ENCODE measurements around the gene LDLRAP1.

Gene LDLRAP1

DNA sequence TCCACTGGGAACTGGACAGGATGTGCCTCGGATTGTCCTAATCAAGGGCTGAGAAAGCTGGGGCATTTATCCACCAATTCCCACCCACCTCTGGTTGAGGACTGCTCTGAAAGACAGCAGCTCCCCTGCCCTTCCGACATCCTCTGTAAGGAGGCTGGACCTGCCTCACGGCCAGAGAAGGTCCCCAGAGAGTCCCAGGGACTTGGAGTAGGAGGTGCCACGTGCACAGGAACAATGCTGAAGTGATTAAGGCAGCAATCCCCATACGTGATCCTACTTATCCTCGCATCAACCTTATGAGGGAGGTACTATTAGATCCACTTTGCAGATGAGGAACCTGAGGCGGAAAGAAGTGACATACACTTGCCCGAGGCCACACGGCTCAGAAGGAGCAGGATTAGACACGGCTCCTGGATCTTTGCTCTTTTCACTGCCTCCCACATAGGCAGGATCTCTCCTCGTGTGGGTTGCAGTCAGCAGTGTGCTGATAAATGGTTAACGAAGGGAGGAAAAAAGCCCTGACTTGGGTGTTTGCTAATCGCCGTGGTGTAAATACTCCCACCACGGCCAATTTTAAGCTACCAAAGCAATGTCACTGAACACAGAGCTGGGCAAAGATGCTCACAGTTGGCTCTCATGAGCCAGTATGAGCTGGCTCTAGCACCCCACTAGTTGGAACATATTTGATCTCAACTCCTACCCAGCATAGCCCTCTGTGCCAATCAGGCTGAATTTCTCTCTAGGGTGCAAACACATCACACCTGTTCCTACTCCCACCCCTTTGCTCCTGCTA, 18.6 kb upstream of the LDLRAP1 start:
- DNase-seq = no peak

DNA sequence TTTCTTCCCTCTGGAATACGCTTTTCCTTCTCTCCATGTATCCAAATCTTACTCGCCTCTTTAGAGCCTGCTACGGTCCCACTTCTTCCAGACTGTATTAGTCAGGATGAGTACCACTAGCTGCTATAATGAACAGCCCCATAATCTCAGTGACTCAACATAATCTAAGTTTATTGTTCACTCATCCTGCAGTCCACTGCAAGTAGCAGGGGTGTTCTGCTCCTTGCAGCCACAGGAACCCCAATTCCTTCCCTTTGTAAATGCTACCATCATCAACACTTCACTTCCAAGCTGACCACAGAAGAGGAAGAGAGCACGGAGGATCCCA, 18.1 kb upstream of the LDLRAP1 start:
- DNase-seq = no peak

DNA sequence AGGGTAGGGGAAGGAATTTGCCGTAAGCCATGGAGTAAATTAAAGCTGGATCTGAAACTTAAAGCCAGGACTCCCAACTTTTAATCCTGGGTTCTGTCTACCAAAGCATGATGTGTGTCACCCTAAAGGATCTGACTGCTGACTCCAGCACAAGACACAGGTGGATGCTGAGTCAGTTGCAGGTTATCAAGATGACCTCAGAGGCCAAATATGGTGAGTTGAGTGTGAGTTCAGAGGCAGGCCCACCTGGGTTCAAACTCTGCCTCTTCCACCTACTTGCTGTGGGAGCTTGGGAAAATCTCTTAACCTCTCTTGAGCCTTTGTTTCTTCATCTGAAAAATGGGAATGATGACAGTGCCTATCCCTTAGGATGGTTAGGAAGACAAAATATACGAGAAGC, 16.7 kb upstream of the LDLRAP1 start:
- no peak for DNase-seq

DNA sequence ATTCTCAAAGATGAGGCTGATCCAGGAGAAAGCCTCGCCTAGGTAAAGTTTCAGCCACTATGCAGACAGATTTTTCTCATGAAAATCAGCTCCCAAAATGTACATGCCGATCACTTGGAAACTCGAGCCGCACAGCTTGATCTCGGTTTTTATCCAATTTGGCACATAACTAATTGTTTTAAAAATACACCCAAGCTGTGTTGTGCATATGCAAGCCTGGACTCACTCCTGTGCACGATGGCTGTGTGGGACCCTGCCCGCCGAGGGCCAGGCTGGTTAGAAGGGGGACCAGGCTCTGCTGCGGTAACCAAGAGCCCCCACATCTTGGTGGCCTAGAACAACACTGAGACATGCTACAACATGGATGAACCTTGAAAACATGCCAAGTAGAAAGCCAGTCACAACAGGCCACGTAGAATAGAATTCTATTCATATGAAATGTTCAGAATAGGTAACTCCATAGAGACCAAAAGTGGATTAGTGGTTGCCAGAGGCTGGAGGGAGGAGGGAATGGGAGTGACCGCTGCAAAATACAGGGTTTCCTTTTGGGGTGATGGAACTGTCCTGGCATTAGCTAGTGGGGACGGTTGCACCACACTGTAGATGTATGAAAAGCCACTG, 16.1 kb upstream of the LDLRAP1 start:
- no peak for DNase-seq

DNA sequence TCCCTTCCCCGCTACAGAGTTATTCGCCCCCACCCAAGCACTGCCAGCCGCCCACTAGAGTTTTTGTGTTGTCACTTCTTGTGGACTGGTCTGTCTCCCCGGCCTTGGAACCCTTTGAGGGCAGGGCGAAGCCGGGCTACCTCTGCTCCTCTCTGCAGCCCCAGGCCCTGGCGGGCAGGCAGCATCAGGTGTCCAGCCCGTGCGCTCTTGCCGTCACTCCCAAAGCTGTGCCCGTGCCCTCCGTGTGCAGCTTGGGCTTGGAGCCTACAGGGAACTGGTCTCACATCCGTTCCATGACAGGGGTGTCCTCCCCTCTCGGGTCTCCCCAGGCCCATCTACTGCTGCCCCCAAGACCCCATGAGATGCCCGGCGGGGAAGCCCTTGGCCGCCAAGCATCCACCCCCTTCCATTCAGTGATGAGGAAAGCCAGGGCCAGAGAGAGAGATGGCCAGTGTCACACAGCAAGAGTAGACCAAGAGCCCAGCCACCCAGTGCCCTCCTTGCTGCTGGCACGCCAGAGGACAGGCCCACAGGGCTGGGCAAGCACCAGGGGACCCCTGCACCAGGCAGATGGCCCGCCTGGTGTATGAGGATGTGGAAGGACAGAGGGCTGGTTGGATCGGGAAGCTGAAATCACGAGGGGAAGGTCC, 15.3 kb upstream of the LDLRAP1 start:
- DNase-seq = no peak

DNA sequence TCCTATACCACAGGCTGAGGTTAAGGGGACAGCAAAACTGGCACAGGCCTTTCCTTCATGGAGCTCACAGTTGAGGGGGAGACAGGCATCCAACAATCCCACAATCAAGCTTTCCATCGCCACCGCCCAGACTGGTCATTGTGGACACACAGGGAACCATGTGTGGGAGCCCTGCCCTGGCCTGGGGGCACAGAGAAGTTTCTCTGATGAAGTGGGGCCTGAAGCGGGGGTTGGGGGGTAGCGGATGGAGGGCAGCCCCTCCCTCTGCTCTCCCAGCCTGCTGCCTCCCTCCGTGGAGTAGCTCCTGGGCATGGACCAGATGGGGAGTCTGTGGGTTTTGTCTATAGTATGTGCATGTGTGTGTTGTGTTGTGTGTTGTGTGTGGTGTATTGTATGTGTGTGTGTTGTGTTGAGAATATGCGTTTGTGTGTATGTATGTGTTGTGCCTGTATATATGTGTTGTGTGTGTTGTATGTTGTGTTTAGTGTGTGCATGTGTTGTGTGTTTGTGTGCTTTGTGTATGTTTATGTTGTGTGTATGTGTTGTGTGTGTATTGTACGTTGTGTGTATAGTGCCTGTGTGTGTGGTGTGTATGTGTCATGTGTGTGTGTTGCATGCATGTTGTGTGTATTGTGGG, 14.4 kb upstream of the LDLRAP1 start:
- DNase-seq = no peak

DNA sequence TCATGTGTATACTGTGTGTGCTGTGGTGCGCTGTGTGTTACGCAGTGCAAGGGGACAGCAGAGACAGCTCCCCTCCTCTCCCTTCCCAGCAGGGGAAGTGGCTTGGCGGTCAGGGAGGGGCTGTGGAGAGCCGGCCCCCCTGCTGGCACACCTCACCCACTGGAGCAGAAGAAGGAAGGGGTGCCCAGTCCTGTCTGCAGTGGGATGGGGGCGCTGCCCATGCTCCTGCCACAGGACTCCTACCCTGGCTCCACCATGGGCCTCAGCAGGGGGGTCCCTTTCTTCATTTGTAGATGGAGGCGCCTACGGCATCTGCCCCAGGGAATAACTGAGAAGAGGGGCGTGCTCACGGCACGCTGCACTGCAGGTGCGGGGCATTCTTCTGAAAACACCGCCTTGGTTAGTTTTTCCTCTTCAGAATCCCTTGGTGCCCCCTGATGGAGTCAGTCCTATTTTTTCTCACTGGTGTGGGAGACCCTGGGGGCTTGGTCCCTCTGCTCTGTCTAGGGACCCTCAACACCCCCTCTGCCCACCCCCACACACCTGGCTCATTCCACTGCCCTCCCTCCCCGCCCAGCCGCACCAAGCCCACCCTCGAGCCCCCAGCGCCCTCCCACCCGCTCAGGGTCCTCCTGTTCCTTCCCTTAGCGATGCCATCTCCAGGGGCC, 13.8 kb upstream of the LDLRAP1 start:
- DNase-seq = peak; percentile 21

DNA sequence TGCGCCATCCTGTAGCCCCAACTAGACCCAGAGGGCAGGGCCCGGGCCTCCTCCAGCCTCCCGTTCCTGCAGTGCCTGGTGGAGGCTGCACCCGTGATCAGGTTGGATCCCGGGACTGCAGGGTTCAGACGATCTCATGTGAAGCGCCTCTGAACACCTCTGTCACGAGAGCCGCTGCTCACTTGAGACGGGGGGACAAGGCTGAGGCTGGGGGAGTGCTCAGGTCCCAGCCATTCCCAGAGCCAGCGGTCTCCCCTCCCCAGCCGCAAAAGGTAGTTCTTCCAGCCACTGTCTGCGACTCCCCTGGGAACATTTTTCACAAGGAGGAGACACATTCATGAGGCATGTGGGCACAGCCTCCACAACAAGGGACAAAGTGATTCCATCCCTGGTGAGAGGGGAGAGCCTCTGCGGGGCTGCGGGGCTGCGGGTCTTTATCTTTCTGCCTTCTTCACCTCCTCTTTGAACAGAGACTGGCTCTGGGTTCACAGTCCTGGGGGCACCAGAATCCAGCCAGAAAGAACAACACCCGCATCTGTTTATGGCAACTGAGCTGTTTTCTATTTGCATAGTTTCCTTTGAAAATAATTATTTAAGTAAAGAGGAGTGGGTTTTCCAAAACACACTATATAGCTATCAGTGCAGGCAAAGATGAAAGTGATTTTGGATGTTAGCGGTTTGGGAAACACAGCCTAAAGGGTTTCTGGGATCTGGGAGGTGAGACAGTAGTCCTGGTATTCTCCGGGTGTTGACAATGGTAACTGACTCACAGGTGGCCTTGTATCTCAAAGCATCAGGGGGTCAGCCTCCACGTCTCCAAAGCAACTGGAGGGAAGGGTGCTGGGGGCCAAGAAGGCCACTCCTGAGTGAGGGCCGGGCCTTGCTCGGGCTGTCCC, 13.0 kb upstream of the LDLRAP1 start:
- DNase-seq = no peak

DNA sequence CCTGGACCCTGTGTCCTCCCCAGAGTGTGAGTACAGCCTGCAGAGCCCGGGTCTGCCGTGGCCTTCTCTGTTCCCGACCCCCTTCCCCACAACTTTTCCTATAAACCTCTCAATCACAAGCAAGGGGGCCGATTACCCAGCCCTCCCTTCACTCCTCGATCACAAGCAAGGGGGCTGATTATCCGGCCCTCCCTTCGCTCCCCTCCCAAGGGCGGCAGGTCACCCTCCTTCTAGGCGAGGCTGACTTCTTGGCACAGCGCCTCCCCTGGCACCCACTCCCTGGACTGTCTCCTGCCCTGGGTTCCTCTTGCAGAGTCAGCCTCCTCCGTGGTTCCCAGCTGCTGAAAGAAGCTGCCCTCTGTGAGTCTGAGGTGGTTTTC, 12.3 kb upstream of the LDLRAP1 start:
- DNase-seq = no peak

DNA sequence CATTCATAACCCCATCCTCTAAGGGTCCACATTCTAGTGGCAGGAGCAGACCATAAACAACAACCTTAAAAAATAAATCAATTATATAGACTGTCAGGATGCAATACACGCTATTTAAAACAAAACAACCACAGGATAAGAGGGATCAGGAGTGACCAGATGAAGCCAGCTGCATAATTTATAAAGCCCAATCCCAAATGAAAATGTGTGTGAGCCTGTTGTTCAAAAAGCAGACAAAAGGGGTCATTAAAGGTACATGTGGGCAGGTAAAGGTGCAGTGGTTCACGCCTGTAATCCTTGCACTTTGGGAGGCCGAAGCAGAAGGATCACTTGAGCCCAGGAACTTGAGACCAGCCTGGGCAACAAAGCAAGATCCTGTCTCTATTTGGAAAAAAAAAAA, 10.4 kb upstream of the LDLRAP1 start:
- no peak for DNase-seq

DNA sequence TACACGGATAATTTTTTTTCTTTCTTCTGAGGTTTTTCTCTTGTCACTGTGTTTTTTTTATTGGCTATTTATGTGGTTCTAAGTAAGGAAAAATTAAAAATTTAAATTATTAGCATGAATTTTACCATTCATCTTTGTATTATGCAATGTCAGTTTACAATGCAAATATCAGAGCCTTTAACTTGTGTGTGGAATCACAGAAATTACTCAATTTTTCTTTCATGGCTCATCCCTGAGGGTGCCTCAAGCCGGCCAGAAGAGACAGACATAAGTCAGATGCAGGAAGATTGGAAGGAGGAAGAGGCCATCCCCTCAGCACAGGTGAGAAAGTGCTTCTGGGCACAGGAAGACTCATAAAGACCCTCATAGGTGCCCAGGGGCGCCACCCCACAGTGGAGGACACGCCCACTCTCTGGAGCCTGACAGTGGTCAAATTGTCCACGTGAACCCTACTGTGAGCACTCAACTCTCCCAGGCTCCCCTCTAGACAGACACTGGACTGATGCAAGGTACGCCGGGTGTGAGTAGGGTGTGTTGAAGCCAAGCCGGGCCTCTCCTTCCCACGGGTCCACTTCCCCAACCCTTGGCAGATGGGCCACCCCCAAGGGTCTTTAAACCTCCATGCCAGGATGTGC, 9.5 kb upstream of the LDLRAP1 start:
- DNase-seq = no peak

DNA sequence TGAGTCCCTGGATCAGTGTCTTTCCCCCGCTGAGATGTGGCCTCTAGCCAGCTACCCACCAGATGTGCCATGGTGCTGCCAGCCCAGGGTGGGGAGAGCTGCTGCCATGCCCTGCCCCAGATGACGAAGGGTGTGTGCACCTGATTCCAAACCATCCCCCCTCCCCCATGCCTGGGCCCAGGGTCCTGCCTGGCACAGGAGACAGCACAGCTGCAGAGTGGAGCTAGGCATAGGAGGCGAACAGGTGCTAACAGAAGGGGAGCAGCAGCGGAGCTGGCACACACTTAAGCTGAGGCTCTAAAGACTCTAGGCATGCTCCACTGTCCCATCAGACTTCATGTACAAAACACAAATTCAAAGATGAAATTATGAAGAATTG, 9.0 kb upstream of the LDLRAP1 start:
- peak; percentile 98 for DNase-seq

DNA sequence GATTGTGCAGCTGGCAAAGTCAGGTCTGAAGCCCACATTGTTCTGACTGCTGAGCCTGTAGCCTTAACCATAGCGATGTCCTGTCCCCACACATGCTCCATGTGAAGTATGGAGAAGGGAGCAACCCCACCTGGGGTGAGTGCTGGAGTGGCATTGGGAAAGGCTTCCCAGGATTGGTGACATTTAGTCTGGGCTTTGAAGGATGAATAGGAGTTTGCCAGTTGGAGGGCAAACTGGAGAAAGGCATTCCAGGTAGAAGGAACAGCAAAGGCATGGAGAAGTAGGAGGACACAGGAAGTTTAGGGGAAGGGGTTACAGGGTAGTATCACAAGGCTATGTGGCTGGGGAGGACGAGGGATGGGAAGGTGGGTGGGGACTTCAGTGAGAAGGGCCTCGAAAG, 7.3 kb upstream of the LDLRAP1 start:
- no peak for DNase-seq

DNA sequence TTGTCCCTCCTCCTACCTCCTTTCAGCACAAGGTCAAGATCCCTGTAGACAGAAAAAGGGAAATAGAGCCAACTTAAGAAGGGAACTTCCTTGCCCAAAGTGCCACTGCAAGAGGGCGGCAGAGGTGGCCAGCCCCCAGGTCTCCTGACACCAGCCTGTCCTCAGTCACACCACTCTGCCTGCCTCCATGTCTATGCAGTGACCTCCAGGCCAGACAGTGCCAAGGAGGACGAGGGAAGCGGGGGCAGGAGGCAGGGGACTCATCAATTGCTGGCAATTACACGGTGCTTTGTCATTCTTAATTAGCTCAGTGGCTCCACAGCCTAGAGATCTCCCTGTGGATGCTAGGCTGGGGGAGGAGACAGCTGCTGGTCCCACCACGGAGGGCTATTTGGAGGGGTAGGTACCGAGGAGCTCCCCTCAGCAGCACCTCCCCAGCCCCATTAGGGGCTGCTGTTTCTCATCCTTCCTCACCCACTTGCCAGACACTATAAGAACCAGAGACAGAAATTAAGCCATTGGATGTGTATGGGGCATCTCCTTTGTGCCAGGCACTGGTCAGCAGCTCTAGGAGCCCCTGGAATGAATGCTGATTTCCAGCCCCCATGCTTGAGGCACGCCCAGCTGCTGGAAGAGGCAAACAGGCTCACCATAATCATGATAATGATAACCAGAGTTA, 6.1 kb upstream of the LDLRAP1 start:
- DNase-seq = no peak

DNA sequence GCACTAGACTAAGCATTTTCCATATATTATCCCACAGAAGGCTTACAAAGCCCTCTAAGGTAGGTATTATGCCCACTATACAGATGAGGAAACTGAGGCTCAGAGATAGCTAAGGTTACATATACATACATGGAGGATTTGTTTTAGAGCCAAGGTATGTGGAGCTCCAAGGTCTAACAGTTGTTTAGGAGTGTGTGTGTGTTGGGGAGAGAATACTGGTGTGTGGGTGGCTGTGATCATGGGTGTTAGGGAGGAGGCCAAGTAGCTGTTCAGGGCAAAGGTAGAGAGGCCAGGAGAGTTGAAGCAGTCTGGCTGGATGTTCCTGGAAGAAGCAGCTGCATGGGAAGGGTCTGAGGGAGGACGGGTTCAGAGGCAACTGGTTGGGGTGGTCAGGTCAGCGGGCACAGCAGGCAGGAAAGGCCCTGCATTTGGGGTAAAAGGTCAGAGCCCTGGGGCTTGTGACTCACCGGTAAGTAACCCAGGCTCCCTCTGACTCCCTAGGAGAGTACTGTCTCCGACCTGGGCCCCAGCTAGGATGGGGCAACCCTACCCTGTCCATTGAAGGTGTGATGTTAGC, 5.1 kb upstream of the LDLRAP1 start:
- DNase-seq = no peak

DNA sequence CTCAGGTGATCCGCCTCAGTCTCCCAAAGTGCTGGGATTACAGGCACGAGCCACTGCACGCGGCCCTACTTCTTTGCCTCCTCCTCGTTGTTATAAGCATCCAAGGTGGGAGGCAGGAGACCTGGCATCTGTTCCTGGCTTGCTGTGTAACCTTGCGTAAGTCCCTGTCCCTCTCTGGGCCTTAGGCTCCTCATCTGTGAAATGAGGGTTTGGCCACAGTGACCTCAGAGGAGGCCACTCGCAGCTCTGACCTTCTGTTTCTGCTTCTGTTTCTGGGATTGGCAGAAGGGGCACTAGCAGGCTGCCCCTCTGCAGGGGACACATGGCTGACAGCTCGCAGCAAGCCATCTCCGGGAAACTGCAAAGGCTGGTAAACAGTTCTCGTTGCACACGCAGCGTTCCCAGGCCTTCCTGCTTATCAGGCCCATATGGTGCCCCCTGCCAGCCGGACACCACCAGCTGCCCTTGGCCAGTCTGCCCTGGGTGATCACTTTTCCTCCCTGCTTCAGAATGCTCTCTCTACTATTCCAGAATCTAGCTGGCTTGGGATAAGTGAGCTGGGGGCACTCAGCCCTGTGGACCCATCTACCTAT, 2.6 kb upstream of the LDLRAP1 start:
- no peak for DNase-seq

DNA sequence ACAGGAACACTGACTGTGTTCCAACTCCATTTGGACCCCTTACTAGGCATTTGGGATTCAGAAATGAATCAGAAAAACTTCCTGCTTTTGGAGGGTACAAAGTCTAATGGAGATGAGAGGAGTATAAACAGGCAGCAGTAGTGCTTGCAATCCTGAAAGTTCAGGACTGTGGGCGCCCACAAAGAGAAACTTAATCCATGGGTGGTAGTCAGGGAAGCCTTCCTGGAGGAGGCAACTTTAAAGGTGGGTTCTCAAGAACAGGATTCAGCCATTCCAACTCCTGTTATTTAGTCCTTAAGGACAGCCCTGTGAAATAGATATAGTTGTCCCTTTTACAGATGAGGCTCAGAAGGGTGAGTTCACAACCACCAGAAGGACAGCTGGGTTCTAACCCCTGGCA, 2.0 kb upstream of the LDLRAP1 start:
- DNase-seq = no peak

DNA sequence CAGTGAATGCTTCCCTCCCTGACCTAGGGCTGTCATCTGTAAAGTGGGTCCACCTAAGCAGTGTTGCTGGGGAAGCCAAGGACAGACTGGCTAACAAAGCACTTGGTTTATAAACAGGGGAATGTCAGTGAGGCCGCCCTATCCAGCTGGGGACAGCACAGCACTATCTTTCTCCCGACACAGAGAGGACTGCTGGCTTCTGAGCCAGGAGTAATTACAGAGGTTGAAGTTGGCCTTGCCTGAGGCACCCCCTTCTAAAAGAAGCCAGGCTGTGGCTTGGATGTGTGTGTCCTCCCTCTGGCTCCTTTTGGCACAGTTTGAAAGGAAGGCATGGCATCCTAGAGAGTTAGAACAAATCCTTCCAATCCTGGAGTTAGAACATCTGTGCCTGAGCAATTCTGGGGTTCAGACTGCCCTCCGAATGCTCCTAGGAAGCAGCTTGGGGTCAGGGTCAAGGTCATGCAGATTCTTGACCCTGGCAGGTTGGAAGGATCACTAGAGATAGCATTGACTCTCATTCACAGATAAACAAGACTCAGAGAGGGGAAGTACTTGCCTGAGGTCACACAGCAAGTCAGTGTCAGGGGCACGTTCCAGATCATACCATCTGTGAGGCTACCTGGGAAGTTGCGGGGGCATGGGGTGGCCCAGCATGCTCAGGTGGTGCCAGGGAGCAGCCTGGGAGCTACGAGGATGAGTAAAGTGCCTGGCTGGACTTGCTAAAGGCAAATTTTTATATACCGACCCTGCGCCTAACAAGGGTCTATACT, 1.3 kb upstream of the LDLRAP1 start:
- DNase-seq = no peak

DNA sequence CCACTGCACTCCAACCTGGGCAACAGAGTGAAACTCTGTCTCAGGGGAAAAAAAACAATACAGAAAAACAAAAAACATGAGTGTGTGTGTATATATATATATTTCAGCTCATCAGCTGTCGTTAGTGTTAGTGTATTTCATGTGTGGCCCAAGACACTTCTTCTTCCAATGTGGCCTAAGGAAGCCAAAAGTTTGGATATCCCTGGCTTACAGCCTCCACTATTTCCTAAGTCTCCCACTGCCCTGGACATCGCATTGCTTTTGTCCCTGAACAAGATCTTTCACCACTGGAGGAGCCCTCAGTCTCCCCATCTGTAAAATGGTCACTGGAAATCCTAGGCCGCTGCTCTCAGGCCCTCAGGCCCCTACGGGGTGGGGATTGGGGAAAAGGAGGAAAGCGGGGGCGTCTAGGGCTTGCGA, 391 bp upstream of the LDLRAP1 start:
- DNase-seq = no peak

Data from NCI-H2171 treated with DMSO at 0.1 percent for 48 hours (cell line).